Stimulated activated CD8-positive, alpha-beta memory T cell treated with anti-CD3 and anti-CD28 coated beads, Interleukin-15, amount 100 ng/mL, for 24 hours (primary cell): ENCODE results near the gene ELP4.
"Not testable (repeated sequence)": the region's sequence is repeated elsewhere in the genome, so short reads cannot be mapped to it uniquely, and the experiment has no call there.

ENCODE experiments used
- DNase-seq: peaks from one replicate; pipeline ENCODE4 v3.0.0-alpha.2; 2020; ENCODE audit warnings: low read depth

The ELP4 gene

GRCh38 chr11:31646216-31646615 lies 136.6 kb downstream of the ELP4 start:
- DNase-seq: no peak

- no peak for DNase-seq
Measured at GRCh38 chr11:31649129-31649966, 139.8 kb downstream of the ELP4 start.

- DNase-seq: no peak
Measured at GRCh38 chr11:31651208-31651607, 141.6 kb downstream of the ELP4 start.

GRCh38 chr11:31651822-31652221 lies 142.3 kb downstream of the ELP4 start:
- no peak for DNase-seq

- no peak for DNase-seq
Measured at GRCh38 chr11:31652528-31652927, 143.0 kb downstream of the ELP4 start.

GRCh38 chr11:31655483-31655882 lies 145.9 kb downstream of the ELP4 start:
- DNase-seq: no peak

- no peak for DNase-seq
Measured at GRCh38 chr11:31656051-31656450, 146.5 kb downstream of the ELP4 start.

GRCh38 chr11:31657091-31657490 lies 147.5 kb downstream of the ELP4 start:
- no peak for DNase-seq

- no peak for DNase-seq
Measured at GRCh38 chr11:31664129-31664528, 154.6 kb downstream of the ELP4 start.

- no peak for DNase-seq
Measured at GRCh38 chr11:31664954-31665353, 155.4 kb downstream of the ELP4 start.

GRCh38 chr11:31671681-31672080 lies 162.1 kb downstream of the ELP4 start:
- DNase-seq: no peak

GRCh38 chr11:31673108-31673507 lies 163.5 kb downstream of the ELP4 start:
- DNase-seq: not testable (repeated sequence)

GRCh38 chr11:31676280-31676982 lies 166.9 kb downstream of the ELP4 start:
- no peak for DNase-seq

GRCh38 chr11:31680770-31681169 lies 171.2 kb downstream of the ELP4 start:
- DNase-seq: no peak

- no peak for DNase-seq
Measured at GRCh38 chr11:31687256-31687655, 177.7 kb downstream of the ELP4 start.

GRCh38 chr11:31687861-31688260 lies 178.3 kb downstream of the ELP4 start:
- no peak for DNase-seq

GRCh38 chr11:31689559-31689958 lies 180.0 kb downstream of the ELP4 start:
- DNase-seq: no peak

- DNase-seq: no peak
Measured at GRCh38 chr11:31690041-31690440, 180.5 kb downstream of the ELP4 start.

GRCh38 chr11:31690516-31690915 lies 180.9 kb downstream of the ELP4 start:
- no peak for DNase-seq

- no peak for DNase-seq
Measured at GRCh38 chr11:31692466-31692865, 182.9 kb downstream of the ELP4 start.

GRCh38 chr11:31697049-31697448 lies 187.5 kb downstream of the ELP4 start:
- not testable (repeated sequence) for DNase-seq

GRCh38 chr11:31699066-31699465 lies 189.5 kb downstream of the ELP4 start:
- no peak for DNase-seq

GRCh38 chr11:31702966-31703365 lies 193.4 kb downstream of the ELP4 start:
- no peak for DNase-seq
